ENCODE data around the gene DUSP28. TPM values are rescaled to one million over a fixed set of nuclear protein-coding genes. Genes with fewer than 3 reads are reported as not detected.

DUSP28 gene
- total RNA-seq, 1 experiment from 2014 or later = 2.3 TPM

GRCh38 chr2:240597054-240597418 lies 36.9 kb downstream of the DUSP28 start:
- Mint-ChIP-seq H3K4me3 (no peak overlapping the region), H3K36me3 (no peaks in the 10 kb centered on the region), H3K4me1 (no peaks in the 10 kb centered on the region), H3K9me3 (no peaks in the 10 kb centered on the region), H3K27me3 (ENCODE audit: low read depth) (no peaks in the 10 kb centered on the region), H3K27ac (no peak overlapping the region)
- TF ChIP-seq IRF1 (CRISPR knock-in tag; IDR thresholded peaks at IDR 0.05) = no peak
- no peak for TF ChIP-seq ATF3 (CRISPR knock-in tag; conservative IDR thresholded peaks at IDR 0.05)
- ATAC-seq (no peak), DNase-seq (ENCODE audit: low spot score) (peak; percentile 6)
- CTCF ChIA-PET = no interaction called here
- POLR2A ChIA-PET = no interaction called here

GRCh38 chr2:240597419-240598181 lies 37.4 kb downstream of the DUSP28 start:
- Mint-ChIP-seq H3K36me3 (no peaks in the 10 kb centered on the region), H3K27ac (no peak overlapping the region), H3K4me3 (no peak overlapping the region), H3K27me3 (ENCODE audit: low read depth) (no peaks in the 10 kb centered on the region), H3K4me1 (no peaks in the 10 kb centered on the region), H3K9me3 (no peaks in the 10 kb centered on the region)
- CTCF ChIA-PET = no interaction called here
- ATAC-seq = no peak
- peak; percentile 4 for DNase-seq (ENCODE audit: low spot score)
- POLR2A ChIA-PET = no interaction called here
- TF ChIP-seq FOXK1 (CRISPR knock-in tag; IDR thresholded peaks at IDR 0.05) (no peak), ATF2 (CRISPR knock-in tag; IDR thresholded peaks at IDR 0.05; ENCODE audit: borderline replicate concordance, low read depth) (no peak), IRF1 (CRISPR knock-in tag; IDR thresholded peaks at IDR 0.05) (no peak), STAT6 (CRISPR knock-in tag; conservative IDR thresholded peaks at IDR 0.05; ENCODE audit: low read depth) (no peak), KAT7 (CRISPR knock-in tag; IDR thresholded peaks at IDR 0.05; ENCODE audit: borderline replicate concordance) (no peak), PRDM15 (CRISPR knock-in tag; IDR thresholded peaks at IDR 0.05) (no peak), TP53 (CRISPR knock-in tag; IDR thresholded peaks at IDR 0.05) (no peak), ZNF532 (CRISPR knock-in tag; IDR thresholded peaks at IDR 0.05; ENCODE audit: borderline replicate concordance) (no peak), OVOL2 (CRISPR knock-in tag; IDR thresholded peaks at IDR 0.05; ENCODE audit: borderline replicate concordance) (no peak), E2F5 (CRISPR knock-in tag; IDR thresholded peaks at IDR 0.05) (no peak), AFF4 (CRISPR knock-in tag; IDR thresholded peaks at IDR 0.05; ENCODE audit: borderline replicate concordance) (no peak), FOXJ3 (CRISPR knock-in tag; IDR thresholded peaks at IDR 0.05; ENCODE audit: borderline replicate concordance) (no peak)

Measured in WTC11 (cell line).